ENCODE results near the gene EEPD1. TPM values are rescaled to one million over a fixed set of nuclear protein-coding genes. Genes with fewer than 3 reads are reported as not detected.

Gene EEPD1
- polyA plus RNA-seq, 1 of the 3 experiments (the other 2 are of a cell fraction): 5.0 TPM

DNA sequence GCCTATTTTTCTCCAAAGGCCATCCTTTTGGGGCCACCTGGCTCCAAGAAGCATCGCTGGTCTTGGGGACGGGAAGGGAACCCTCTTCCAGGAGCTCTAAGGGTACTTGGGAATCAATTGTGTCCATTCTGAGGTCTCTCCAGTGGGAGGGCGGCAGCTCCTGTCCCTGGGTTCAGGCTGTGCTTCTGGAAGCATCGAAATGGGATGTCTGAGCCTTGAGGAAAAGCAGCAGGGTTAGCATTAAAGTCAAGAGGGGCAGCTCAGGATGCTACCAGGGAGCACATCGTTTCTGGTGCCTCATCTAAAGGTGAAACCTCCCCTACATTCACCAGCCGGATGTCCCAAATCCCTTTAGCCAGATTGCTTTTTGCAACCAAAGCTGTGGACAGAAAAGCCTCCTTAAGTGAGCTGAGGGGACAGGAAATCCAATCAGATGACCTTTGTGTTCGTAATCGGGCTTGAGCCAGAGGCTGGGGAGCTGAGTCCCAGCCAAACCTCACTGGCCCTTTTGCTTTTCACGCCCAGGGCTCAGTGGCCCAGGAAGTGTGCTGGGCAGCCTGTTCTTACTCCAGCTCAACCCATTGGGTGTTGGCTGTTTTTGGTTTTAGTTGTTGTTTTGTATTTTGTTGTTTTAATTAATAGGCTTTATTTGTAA is 147.8 kb downstream of the EEPD1 start:
- 91% methylated on average over 9 of the region's 9 CpGs for WGBS (ENCODE audit: low lambda C conversion rate)
- no peak for DNase-seq
- H3F3A ChIP-seq (replicated peaks; ENCODE audit: insufficient read depth): peaks cover 14% of the 10 kb centered on the region

More for the DNA sequence above, 147.8 kb downstream of the EEPD1 start:
- TF ChIP-seq GATA2 (CRISPR knock-in tag; IDR thresholded peaks at IDR 0.05) (no peak), NFIC (IDR thresholded peaks at IDR 0.05; ENCODE audit: borderline replicate concordance) (no peak), NRF1 (IDR thresholded peaks at IDR 0.05; ENCODE audit: low read depth, low read length) (no peak), SIN3A (IDR thresholded peaks at IDR 0.05; ENCODE audit: borderline replicate concordance, low read depth, low read length) (no peak), SMC3 (IDR thresholded peaks at IDR 0.05; ENCODE audit: low read depth, low read length) (no peak), MXI1 (IDR thresholded peaks at IDR 0.05; ENCODE audit: low read depth, low read length) (no peak), GABPA (IDR thresholded peaks at IDR 0.05; ENCODE audit: low read depth) (no peak), RXRA (IDR thresholded peaks at IDR 0.05; ENCODE audit: borderline replicate concordance, low read depth) (no peak), TCF12 (IDR thresholded peaks at IDR 0.05) (no peak), FOXJ3 (CRISPR knock-in tag; IDR thresholded peaks at IDR 0.05) (no peak), EP300 (IDR thresholded peaks at IDR 0.05; ENCODE audit: borderline replicate concordance in 1 of 2, low read depth in 1 of 2, low read length in 1 of 2) (no peak), MEF2A (IDR thresholded peaks at IDR 0.05; ENCODE audit: borderline replicate concordance, low read depth) (no peak), TAF1 (IDR thresholded peaks at IDR 0.05; ENCODE audit: borderline replicate concordance, low read depth, low read length) (no peak), TEAD4 (IDR thresholded peaks at IDR 0.05; ENCODE audit: borderline replicate concordance, insufficient read depth) (no peak), RCOR1 (IDR thresholded peaks at IDR 0.05; ENCODE audit: low read length) (no peak)
- TF ChIP-seq, protein P1, sequence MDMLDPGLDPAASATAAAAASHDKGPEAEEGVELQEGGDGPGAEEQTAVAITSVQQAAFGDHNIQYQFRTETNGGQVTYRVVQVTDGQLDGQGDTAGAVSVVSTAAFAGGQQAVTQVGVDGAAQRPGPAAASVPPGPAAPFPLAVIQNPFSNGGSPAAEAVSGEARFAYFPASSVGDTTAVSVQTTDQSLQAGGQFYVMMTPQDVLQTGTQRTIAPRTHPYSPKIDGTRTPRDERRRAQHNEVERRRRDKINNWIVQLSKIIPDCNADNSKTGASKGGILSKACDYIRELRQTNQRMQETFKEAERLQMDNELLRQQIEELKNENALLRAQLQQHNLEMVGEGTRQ (IDR thresholded peaks at IDR 0.05; ENCODE audit: borderline replicate concordance, low read depth, low read length): no peak
- TF ChIP-seq, protein P2, sequence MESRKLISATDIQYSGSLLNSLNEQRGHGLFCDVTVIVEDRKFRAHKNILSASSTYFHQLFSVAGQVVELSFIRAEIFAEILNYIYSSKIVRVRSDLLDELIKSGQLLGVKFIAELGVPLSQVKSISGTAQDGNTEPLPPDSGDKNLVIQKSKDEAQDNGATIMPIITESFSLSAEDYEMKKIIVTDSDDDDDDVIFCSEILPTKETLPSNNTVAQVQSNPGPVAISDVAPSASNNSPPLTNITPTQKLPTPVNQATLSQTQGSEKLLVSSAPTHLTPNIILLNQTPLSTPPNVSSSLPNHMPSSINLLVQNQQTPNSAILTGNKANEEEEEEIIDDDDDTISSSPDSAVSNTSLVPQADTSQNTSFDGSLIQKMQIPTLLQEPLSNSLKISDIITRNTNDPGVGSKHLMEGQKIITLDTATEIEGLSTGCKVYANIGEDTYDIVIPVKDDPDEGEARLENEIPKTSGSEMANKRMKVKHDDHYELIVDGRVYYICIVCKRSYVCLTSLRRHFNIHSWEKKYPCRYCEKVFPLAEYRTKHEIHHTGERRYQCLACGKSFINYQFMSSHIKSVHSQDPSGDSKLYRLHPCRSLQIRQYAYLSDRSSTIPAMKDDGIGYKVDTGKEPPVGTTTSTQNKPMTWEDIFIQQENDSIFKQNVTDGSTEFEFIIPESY (IDR thresholded peaks at IDR 0.05; ENCODE audit: borderline replicate concordance, low read depth): no peak
- TF ChIP-seq, protein P3, sequence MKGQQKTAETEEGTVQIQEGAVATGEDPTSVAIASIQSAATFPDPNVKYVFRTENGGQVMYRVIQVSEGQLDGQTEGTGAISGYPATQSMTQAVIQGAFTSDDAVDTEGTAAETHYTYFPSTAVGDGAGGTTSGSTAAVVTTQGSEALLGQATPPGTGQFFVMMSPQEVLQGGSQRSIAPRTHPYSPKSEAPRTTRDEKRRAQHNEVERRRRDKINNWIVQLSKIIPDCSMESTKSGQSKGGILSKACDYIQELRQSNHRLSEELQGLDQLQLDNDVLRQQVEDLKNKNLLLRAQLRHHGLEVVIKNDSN (IDR thresholded peaks at IDR 0.05; ENCODE audit: borderline replicate concordance, low read depth): no peak
- TF ChIP-seq, protein P4, sequence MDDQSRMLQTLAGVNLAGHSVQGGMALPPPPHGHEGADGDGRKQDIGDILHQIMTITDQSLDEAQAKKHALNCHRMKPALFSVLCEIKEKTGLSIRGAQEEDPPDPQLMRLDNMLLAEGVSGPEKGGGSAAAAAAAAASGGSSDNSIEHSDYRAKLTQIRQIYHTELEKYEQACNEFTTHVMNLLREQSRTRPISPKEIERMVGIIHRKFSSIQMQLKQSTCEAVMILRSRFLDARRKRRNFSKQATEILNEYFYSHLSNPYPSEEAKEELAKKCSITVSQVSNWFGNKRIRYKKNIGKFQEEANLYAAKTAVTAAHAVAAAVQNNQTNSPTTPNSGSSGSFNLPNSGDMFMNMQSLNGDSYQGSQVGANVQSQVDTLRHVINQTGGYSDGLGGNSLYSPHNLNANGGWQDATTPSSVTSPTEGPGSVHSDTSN (IDR thresholded peaks at IDR 0.05): no peak
- Histone ChIP-seq H3K4me2 (no peak overlapping the region), H3K9ac (no peak overlapping the region), H3K36me3 (replicated peaks in 1 of 2; ENCODE audit: control insufficient read depth in 1 of 2, insufficient read depth in 2 of 2, low read length in 1 of 2) (no peaks in the 10 kb centered on the region), H3K27me3 (ENCODE audit: insufficient read depth) (no peaks in the 10 kb centered on the region), H3K27ac (ENCODE audit: low read depth in 2 of 2, low read length in 1 of 2) (no peak overlapping the region), H3K4me1 (ENCODE audit: control insufficient read depth in 1 of 2, insufficient read depth in 2 of 2, low read depth in 1 of 2, low read length in 1 of 2) (peaks cover 26 to 65% of the 10 kb centered on the region in 2 experiments), H2AFZ (ENCODE audit: low read depth) (no peak overlapping the region), H3K9me2 (no peaks in the 10 kb centered on the region), H4K20me1 (ENCODE audit: insufficient read depth) (no peaks in the 10 kb centered on the region), H3K9me3 (no peaks in the 10 kb centered on the region), H3K79me2 (ENCODE audit: insufficient read depth) (no peaks in the 10 kb centered on the region), H3K4me3 (ENCODE audit: low read depth in 2 of 2, low read length in 1 of 2) (no peak overlapping the region)
- POLR2A ChIA-PET: interaction anchor here (0.9 kb wide), 1 partner anchor 606 kb away, joined by 3 read pairs; no protein-coding TSS in a partner anchor
- CTCF ChIA-PET: interaction anchor here (1.0 to 25.4 kb wide), 10 partner anchors 10 to 900 kb away, joined by 3 to 369 read pairs (median 6); no protein-coding TSS in a partner anchor

Data from SK-N-SH (cell line).